Endothelial cell (in vitro differentiated cells): ENCODE measurements around the gene DHX34. TPM values are rescaled to one million over a fixed set of nuclear protein-coding genes. Genes with fewer than 3 reads are reported as not detected.
A peak's percentile ranks its signal among the peaks of the same experiment; 100 is the strongest.

Experiments
- DNase-seq: peaks from one replicate; pipeline ENCODE4 v3.0.0; 2021; ENCODE audit warnings: low spot score
- H3K27ac Mint-ChIP-seq: one replicate; pipeline ENCODE4 v1.8.0; 2021; ENCODE audit warnings: mixed read lengths, inconsistent platforms; ENCODE audit not compliant: unreplicated experiment
- H3K27me3 Mint-ChIP-seq: one replicate; pipeline ENCODE4 v1.8.0; 2021; ENCODE audit warnings: mild to moderate bottlenecking, moderate library complexity, mixed read lengths, inconsistent platforms; ENCODE audit not compliant: unreplicated experiment
- H3K36me3 Mint-ChIP-seq: one replicate; pipeline ENCODE4 v1.8.0; 2021; ENCODE audit warnings: mild to moderate bottlenecking, low read depth, mixed read lengths, inconsistent platforms; ENCODE audit not compliant: unreplicated experiment
- H3K4me1 Mint-ChIP-seq: one replicate; pipeline ENCODE4 v1.8.0; 2021; ENCODE audit warnings: mild to moderate bottlenecking, mixed read lengths, inconsistent platforms; ENCODE audit not compliant: unreplicated experiment
- H3K4me3 Mint-ChIP-seq: one replicate; pipeline ENCODE4 v1.8.0; 2021; ENCODE audit warnings: mild to moderate bottlenecking, mixed read lengths, inconsistent platforms; ENCODE audit not compliant: unreplicated experiment
- H3K9me3 Mint-ChIP-seq: one replicate; pipeline ENCODE4 v1.8.0; 2021; ENCODE audit warnings: mixed read lengths, inconsistent platforms; ENCODE audit not compliant: unreplicated experiment
- CTCF ChIP-seq: fragments of 200-600 bp; sonication (generic); IDR thresholded peaks from one replicate; pipeline ENCODE4 v1.5.0; 2021; ENCODE audit warnings: antibody characterized with exemption; ENCODE audit not compliant: unreplicated experiment
- total RNA-seq: library from RNA; stranded (reverse); fragmentation: NEBNext Ultra II Directional; extraction: Animal tissue kit (Norgen Biotek cat#: 25700); gene quantifications from one replicate; pipeline ENCODE4 v1.2.1, GENCODE V29; 2021; ENCODE audit not compliant: unreplicated experiment

DHX34 gene
- total RNA-seq, 1 donor from 2014 or later: 19.4 TPM

GRCh38 chr19:47415953-47416642 is 67.0 kb downstream of the DHX34 start:
- peaks cover 24% of the 10 kb centered on the region for H3K27me3 Mint-ChIP-seq
- H3K36me3 Mint-ChIP-seq: peaks cover 13% of the 10 kb centered on the region
- no peaks in the 10 kb centered on the region for H3K9me3 Mint-ChIP-seq
- DNase-seq: no peak
- H3K4me1 Mint-ChIP-seq: peaks cover 6% of the 10 kb centered on the region
- H3K27ac Mint-ChIP-seq: peak overlapping the region; percentile 67
- TF ChIP-seq CTCF: no peak
- H3K4me3 Mint-ChIP-seq: no peak overlapping the region

- Mint-ChIP-seq H3K36me3 (peaks cover 13% of the 10 kb centered on the region), H3K27ac (no peak overlapping the region), H3K4me1 (peaks cover 10% of the 10 kb centered on the region), H3K4me3 (no peak overlapping the region), H3K27me3 (peaks cover 29% of the 10 kb centered on the region), H3K9me3 (no peaks in the 10 kb centered on the region)
- TF ChIP-seq CTCF: no peak
- DNase-seq: no peak
These were observed 67.5 kb downstream of the DHX34 start for GRCh38 chr19:47416643-47416985.

GRCh38 chr19:47417107-47417745 is 68.1 kb downstream of the DHX34 start:
- peaks cover 12% of the 10 kb centered on the region for H3K4me1 Mint-ChIP-seq
- H3K36me3 Mint-ChIP-seq: peaks cover 13% of the 10 kb centered on the region
- peak overlapping the region; percentile 59 for H3K4me3 Mint-ChIP-seq
- H3K27me3 Mint-ChIP-seq: peaks cover 32% of the 10 kb centered on the region
- no peak for DNase-seq
- TF ChIP-seq CTCF: no peak
- H3K27ac Mint-ChIP-seq: peak overlapping the region; percentile 36
- H3K9me3 Mint-ChIP-seq: no peaks in the 10 kb centered on the region

GRCh38 chr19:47417746-47418691 is 68.9 kb downstream of the DHX34 start:
- H3K4me3 Mint-ChIP-seq: peak overlapping the region; percentile 59
- H3K36me3 Mint-ChIP-seq: peaks cover 18% of the 10 kb centered on the region
- peak overlapping the region; percentile 36 for H3K27ac Mint-ChIP-seq
- DNase-seq: no peak
- peaks cover 40% of the 10 kb centered on the region for H3K27me3 Mint-ChIP-seq
- no peaks in the 10 kb centered on the region for H3K9me3 Mint-ChIP-seq
- H3K4me1 Mint-ChIP-seq: peaks cover 19% of the 10 kb centered on the region
- no peak for TF ChIP-seq CTCF

- no peak for DNase-seq
- Mint-ChIP-seq H3K4me3 (no peak overlapping the region), H3K9me3 (no peaks in the 10 kb centered on the region), H3K36me3 (peaks cover 18% of the 10 kb centered on the region), H3K4me1 (peaks cover 19% of the 10 kb centered on the region), H3K27me3 (peaks cover 44% of the 10 kb centered on the region), H3K27ac (no peak overlapping the region)
- TF ChIP-seq CTCF: no peak
These were observed 69.5 kb downstream of the DHX34 start for GRCh38 chr19:47418692-47419029.
